Pulmonary artery endothelial cell (primary cell): Measurements from ENCODE around the gene COL8A1. TPM values are rescaled to one million over a fixed set of nuclear protein-coding genes. Genes with fewer than 3 reads are reported as not detected.
"Not testable (repeated sequence)": the region's sequence is repeated elsewhere in the genome, so short reads cannot be mapped to it uniquely, and the experiment has no call there.

Experiments used
- DNase-seq: peaks from one replicate; pipeline ENCODE4 v3.0.0-alpha.2; 2011; ENCODE audit warnings: low read depth, low spot score
- total RNA-seq: library from RNA; depleted of rRNA; stranded (reverse); fragments of >200 nt; gene quantifications from 2 replicates; pipeline ENCODE4 v1.2.3, GENCODE V29; 2014

COL8A1 gene
- total RNA-seq, 1 donor from 2014 or later: 251 TPM

GRCh38 chr3:99838755-99839154 is 200.4 kb downstream of the COL8A1 start:
- no peak for DNase-seq

DNA sequence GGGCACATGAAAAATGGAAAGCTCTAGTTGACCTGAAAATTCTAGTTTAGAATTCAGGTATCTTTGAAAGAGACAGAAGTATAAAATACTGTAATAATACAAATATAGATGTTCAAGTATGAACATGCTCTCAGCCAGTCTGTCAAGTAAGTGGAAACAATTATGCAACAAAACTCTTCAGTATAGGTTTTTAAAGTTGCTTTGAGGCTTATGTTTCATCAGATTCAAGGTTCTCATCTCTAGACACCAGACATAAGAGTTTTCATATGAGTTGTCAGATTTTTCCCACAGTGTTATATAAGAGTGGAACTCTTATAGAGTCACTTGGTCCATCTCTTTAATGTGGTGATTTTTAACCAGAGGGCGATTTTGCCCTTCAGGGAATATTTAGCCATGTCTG is 201.2 kb downstream of the COL8A1 start:
- DNase-seq: no peak

DNA sequence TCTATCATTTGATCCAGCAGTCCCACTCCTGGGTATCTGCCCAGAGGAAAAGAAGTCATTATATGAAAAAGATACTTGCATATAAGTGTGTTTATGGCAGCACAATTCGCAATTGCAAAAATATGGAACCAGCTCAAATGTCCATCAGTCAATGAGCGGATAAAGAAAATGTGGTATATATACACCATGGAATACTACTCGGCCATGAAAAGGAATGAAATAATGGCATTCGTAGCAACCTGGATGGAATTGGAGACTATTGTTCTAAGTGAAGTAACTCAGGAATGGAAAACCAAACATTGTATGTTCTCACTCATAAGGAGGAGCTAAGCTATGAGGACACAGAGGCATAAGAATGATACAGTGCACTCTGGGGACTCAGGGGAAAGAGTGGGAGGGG is 203.6 kb downstream of the COL8A1 start:
- not testable (repeated sequence) for DNase-seq

GRCh38 chr3:99842826-99843589 is 204.6 kb downstream of the COL8A1 start:
- DNase-seq: peak; percentile 24

GRCh38 chr3:99843590-99844258 is 205.3 kb downstream of the COL8A1 start:
- DNase-seq: no peak

DNA sequence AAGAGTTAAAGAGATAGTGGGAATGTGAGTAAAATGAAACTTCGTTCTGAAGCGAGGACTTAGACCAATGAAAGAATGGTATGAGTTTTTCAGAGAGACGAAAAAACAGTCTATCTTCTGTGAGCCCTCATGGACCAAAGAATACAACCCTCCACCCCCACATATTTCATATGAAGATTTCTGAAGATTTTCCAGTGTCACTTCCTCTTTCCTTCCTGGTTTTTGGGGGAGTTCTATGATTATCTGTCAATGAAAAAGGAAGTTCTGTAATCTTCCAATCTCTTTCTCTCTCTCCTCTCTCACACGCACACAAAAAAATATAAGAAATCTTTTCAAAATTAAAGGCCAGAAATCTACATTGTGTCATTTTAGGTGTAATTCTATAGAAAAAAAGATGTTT is 206.9 kb downstream of the COL8A1 start:
- DNase-seq: no peak

GRCh38 chr3:99845999-99846398 is 207.6 kb downstream of the COL8A1 start:
- no peak for DNase-seq

DNA sequence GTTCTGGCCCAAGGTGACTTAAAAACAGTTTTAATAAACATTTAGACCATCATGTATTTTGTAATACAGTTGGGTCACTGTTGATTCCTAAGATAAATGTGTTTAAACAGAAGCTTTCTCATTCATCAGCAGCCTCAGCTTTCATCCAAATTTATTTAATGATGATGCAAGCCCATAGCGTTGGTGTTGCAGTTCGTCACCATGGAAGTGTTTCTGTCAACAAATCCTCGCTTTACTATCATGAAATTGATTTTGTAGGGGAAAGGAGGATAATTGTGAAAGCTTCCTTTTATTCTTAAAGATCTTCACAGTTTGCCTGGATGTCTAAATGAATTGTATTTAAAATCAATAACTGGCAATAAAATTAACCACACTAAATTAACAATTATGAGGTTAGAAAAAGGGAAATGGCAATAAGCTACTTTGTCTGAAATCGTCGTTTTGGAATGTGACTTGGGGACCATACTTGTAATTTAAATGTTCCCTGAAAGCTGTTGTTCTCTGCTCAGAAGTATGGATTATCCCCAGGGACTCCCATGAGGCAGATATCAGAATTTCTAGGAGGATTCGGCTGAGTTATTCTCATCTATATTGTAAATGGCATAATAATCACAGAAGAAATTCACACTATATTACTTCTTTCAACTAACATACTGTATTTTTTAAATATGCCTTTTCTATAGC is 208.2 kb downstream of the COL8A1 start:
- no peak for DNase-seq

- DNase-seq: no peak
Measured at GRCh38 chr3:99848433-99848832, 210.0 kb downstream of the COL8A1 start.

Other genes starting within 250 kb of the COL8A1 start
- 15.0 and 23.0 TPM in 2 replicates for gene CMSS1, start 179.3 kb downstream of the COL8A1 start, total RNA-seq